ENCODE results near the gene NPW.

DNA sequence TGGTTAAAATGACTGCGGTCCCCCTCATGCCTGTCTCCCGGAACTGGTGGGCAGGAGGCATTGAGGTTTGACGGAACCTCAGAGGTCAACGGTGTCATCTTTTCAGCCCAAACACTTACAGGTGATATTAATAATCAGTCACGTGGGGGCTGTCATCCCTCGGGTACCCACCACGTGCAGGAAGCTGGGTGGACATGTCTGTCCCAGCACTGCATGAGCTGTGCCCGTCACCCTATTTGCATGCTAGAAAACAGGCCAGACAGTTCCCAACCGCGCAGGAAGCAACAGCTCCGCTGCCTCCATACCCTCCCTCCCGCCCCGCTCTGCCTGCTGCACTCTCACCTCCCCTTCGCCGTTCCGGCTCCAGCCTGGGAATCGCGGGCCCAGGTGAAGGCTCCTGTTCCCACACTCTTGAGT, 28.4 kb upstream of the NPW start:
- TF ChIP-seq, protein P1, sequence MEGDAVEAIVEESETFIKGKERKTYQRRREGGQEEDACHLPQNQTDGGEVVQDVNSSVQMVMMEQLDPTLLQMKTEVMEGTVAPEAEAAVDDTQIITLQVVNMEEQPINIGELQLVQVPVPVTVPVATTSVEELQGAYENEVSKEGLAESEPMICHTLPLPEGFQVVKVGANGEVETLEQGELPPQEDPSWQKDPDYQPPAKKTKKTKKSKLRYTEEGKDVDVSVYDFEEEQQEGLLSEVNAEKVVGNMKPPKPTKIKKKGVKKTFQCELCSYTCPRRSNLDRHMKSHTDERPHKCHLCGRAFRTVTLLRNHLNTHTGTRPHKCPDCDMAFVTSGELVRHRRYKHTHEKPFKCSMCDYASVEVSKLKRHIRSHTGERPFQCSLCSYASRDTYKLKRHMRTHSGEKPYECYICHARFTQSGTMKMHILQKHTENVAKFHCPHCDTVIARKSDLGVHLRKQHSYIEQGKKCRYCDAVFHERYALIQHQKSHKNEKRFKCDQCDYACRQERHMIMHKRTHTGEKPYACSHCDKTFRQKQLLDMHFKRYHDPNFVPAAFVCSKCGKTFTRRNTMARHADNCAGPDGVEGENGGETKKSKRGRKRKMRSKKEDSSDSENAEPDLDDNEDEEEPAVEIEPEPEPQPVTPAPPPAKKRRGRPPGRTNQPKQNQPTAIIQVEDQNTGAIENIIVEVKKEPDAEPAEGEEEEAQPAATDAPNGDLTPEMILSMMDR (conservative IDR thresholded peaks at IDR 0.05) = no peak
- TF ChIP-seq ZFX (IDR thresholded peaks at IDR 0.05) = no peak
